ENCODE data around the gene PPL. TPM values are rescaled to one million over a fixed set of nuclear protein-coding genes. Genes with fewer than 3 reads are reported as not detected.

Gene PPL
- total RNA-seq, 4 donors from 2014 or later: 304 to 377 (median 350) TPM

GRCh38 chr16:4946917-4947316, 10.0 kb upstream of the PPL start:
- no peak overlapping the region for H3K4me3 ChIP-seq
- H3K36me3 ChIP-seq: no peaks in the 10 kb centered on the region
- no peaks in the 10 kb centered on the region for H3K27me3 ChIP-seq
- H3K4me1 ChIP-seq: peaks cover 43% of the 10 kb centered on the region
- H3K27ac ChIP-seq: no peak overlapping the region
- H3K9me3 ChIP-seq: no peaks in the 10 kb centered on the region
- no peak for DNase-seq (ENCODE audit: low spot score in 2 of 2)
- no peak for TF ChIP-seq POLR2AphosphoS5 (IDR thresholded peaks at IDR 0.05)
- TF ChIP-seq CTCF (IDR thresholded peaks at IDR 0.05): no peak
- no peak for TF ChIP-seq EP300 (IDR thresholded peaks at IDR 0.05)
- TF ChIP-seq POLR2A (IDR thresholded peaks at IDR 0.05): no peak

GRCh38 chr16:4945560-4946502, 8.9 kb upstream of the PPL start:
- WGBS: 29% methylated on average over 7 of the region's 11 CpGs
- Histone ChIP-seq H3K9me3 (no peaks in the 10 kb centered on the region), H3K4me1 (peaks cover 46% of the 10 kb centered on the region), H3K27me3 (no peaks in the 10 kb centered on the region), H3K4me3 (no peak overlapping the region), H3K36me3 (no peaks in the 10 kb centered on the region), H3K27ac (peak overlapping the region; percentile 88)
- TF ChIP-seq POLR2A (IDR thresholded peaks at IDR 0.05) (no peak), CTCF (IDR thresholded peaks at IDR 0.05) (no peak), EP300 (IDR thresholded peaks at IDR 0.05) (no peak), POLR2AphosphoS5 (IDR thresholded peaks at IDR 0.05) (peak; percentile 23 to 33 (median 28))
- DNase-seq (ENCODE audit: low spot score in 2 of 2): peak; percentile 88 to 91

- Histone ChIP-seq H3K27ac (peak overlapping the region; percentile 88), H3K36me3 (no peaks in the 10 kb centered on the region), H3K27me3 (no peaks in the 10 kb centered on the region), H3K4me1 (peaks cover 53% of the 10 kb centered on the region), H3K4me3 (no peak overlapping the region), H3K9me3 (no peaks in the 10 kb centered on the region)
- peak; percentile 95 to 96 for DNase-seq (ENCODE audit: low spot score in 2 of 2)
- 23% methylated on average over 15 of the region's 20 CpGs for WGBS
- TF ChIP-seq POLR2AphosphoS5 (IDR thresholded peaks at IDR 0.05) (peak; percentile 6 to 94 (median 93)), CTCF (IDR thresholded peaks at IDR 0.05) (no peak), EP300 (IDR thresholded peaks at IDR 0.05) (no peak)
Measured at GRCh38 chr16:4944333-4945281, 7.7 kb upstream of the PPL start.

GRCh38 chr16:4942481-4942880, 5.5 kb upstream of the PPL start:
- TF ChIP-seq EP300 (IDR thresholded peaks at IDR 0.05) (no peak), CTCF (IDR thresholded peaks at IDR 0.05) (no peak), POLR2A (IDR thresholded peaks at IDR 0.05) (no peak)
- Histone ChIP-seq H3K9me3 (no peaks in the 10 kb centered on the region), H3K27ac (peak overlapping the region; percentile 88), H3K27me3 (no peaks in the 10 kb centered on the region), H3K4me3 (no peak overlapping the region), H3K4me1 (peaks cover 59% of the 10 kb centered on the region), H3K36me3 (no peaks in the 10 kb centered on the region)
- 62% methylated on average over 9 of the region's 9 CpGs for WGBS
- DNase-seq (ENCODE audit: low spot score in 2 of 2): no peak

GRCh38 chr16:4940719-4941118, 3.8 kb upstream of the PPL start:
- TF ChIP-seq POLR2A (IDR thresholded peaks at IDR 0.05): no peak
- no peak for TF ChIP-seq POLR2AphosphoS5 (IDR thresholded peaks at IDR 0.05)
- Histone ChIP-seq H3K27ac (no peak overlapping the region), H3K36me3 (no peaks in the 10 kb centered on the region), H3K27me3 (no peaks in the 10 kb centered on the region), H3K4me1 (peaks cover 61% of the 10 kb centered on the region), H3K9me3 (no peaks in the 10 kb centered on the region), H3K4me3 (no peak overlapping the region)
- 37% methylated on average over 3 of the region's 7 CpGs for WGBS
- no peak for DNase-seq (ENCODE audit: low spot score in 2 of 2)

Data from suprapubic skin (tissue), 4 donors.